ENCODE measurements around the gene LY9. TPM values are rescaled to one million over a fixed set of nuclear protein-coding genes. Genes with fewer than 3 reads are reported as not detected.

Gene LY9
- total RNA-seq, result not detected in 2 replicates

DNA sequence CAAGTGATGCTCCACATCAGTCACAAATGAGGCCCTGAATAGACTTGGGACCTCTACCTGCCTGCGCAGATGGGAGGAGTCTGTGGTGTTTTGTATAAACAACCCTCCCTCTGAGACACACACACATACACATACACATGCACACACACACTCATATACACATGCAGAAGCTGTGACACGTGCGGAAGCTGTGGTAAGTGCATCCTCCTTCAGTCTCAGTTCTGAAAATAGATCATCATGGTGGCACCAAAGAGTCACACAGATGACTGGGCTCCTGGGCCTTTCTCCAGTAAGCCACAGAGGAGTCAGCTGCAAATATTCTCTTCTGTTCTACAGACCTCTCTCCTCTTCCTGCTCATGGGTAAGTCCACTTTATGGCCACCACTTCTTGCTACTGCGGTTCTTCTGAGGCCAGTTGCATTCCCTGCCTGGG, at the start of gene LY9:
Gene LY9 (plus strand): TSS at position 224 of the 433 bp plus-strand sequence. CDS start 14 bp downstream, at position 238.
- DNase-seq (ENCODE audit: low read depth, low spot score), result no peak

- DNase-seq (ENCODE audit: low read depth, low spot score), result no peak
Measured at GRCh38 chr1:160746836-160747500, 49.0 kb upstream of the LY9 start.

DNA sequence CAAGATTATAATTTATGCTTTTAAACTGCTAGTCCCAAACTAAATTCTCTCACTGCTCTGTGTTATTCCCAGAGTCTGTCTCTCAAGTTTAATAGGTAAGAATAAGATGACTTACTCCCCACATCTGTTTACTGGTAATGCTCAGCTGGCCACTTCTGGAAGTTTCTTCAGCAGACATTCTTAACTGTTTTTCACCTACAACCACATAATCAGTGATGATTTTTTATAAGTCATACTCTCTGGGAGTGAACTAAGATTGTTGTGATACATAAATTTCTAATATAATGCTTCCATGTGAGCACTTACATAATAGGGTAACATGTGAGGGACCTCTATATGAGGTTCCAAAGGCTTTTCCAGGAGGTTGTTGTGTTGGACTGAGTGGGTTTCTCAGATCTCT, 48.3 kb upstream of the LY9 start:
- no peak for DNase-seq (ENCODE audit: low read depth, low spot score)

DNA sequence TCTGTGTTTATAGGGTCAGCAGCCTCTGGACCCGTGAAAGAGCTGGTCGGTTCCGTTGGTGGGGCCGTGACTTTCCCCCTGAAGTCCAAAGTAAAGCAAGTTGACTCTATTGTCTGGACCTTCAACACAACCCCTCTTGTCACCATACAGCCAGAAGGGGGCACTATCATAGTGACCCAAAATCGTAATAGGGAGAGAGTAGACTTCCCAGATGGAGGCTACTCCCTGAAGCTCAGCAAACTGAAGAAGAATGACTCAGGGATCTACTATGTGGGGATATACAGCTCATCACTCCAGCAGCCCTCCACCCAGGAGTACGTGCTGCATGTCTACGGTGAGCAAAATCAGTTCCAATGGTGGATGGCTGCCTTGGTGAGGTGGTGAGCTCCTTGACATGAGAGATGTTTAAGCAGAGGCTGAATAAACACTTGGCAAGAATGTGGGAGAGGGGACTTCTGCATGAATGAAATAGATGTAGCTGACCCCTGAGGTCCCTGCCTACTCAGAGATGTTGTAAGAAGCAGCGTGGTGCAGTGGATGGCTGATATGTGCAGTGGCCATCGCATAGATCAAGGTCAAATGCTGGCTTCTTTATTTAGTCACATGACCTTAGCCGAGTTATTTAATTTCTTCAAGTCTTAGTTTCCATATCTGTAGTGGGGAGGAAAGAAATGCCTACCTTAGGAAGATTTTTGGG, 47.6 kb upstream of the LY9 start:
- no peak for DNase-seq (ENCODE audit: low read depth, low spot score)

DNA sequence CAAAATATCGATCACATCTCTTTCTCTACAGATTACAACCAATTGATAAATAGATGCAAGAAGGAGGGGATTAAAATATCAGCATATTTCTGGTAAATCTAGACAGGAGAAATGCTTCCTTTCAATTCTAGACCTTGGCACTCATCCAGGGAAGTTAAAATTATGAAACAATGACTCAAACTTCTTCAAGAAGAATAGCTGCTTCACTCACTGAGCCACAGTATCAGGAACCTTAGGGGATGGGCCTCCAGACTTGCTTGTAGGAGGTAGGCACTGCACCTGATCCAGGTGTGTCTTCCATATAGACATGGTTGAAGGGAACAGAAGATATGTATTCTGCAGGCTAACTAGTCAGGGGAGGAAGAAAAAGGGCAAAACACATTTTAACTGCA, 47.1 kb upstream of the LY9 start:
- DNase-seq (ENCODE audit: low read depth, low spot score), result no peak

DNA sequence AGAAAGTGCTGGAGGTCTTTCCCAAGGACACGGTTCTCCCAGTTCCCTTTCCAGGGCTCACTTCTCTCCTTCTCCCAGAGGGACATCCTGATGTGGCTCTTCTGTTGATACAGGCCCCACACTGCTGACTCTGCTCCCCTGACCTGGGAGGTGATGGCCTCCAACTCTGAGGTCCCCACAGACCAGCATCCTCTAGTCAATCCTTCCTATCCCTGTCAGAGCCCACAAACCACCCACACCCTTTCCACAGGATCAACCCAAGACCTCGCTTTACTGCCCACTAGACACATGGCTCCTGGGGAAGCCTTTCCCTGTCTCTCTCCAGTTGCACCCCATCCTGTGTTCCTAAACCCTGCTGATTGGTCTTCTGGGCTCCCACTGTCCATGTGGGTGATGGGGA, 45.4 kb upstream of the LY9 start:
- no peak for DNase-seq (ENCODE audit: low read depth, low spot score)

- no peak for DNase-seq (ENCODE audit: low read depth, low spot score)
Measured at GRCh38 chr1:160752406-160752805, 43.6 kb upstream of the LY9 start.

DNA sequence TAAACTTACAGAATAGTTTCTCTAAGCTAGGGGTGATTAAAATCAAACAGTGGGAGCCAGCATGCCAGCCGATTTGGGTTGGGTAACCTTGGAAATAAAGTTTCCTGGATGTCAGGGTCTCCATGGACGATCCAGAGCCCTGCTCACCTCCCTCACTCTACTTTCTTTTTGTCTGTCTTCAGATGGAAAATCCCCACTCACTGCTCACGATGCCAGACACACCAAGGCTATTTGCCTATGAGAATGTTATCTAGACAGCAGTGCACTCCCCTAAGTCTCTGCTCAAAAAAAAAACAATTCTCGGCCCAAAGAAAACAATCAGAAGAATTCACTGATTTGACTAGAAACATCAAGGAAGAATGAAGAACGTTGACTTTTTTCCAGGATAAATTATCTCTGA, 43.0 kb upstream of the LY9 start:
- no peak for DNase-seq (ENCODE audit: low read depth, low spot score)

- DNase-seq (ENCODE audit: low read depth, low spot score), result no peak
Measured at GRCh38 chr1:160753594-160753993, 42.4 kb upstream of the LY9 start.

- no peak for DNase-seq (ENCODE audit: low read depth, low spot score)
Measured at GRCh38 chr1:160755461-160755860, 40.5 kb upstream of the LY9 start.

DNA sequence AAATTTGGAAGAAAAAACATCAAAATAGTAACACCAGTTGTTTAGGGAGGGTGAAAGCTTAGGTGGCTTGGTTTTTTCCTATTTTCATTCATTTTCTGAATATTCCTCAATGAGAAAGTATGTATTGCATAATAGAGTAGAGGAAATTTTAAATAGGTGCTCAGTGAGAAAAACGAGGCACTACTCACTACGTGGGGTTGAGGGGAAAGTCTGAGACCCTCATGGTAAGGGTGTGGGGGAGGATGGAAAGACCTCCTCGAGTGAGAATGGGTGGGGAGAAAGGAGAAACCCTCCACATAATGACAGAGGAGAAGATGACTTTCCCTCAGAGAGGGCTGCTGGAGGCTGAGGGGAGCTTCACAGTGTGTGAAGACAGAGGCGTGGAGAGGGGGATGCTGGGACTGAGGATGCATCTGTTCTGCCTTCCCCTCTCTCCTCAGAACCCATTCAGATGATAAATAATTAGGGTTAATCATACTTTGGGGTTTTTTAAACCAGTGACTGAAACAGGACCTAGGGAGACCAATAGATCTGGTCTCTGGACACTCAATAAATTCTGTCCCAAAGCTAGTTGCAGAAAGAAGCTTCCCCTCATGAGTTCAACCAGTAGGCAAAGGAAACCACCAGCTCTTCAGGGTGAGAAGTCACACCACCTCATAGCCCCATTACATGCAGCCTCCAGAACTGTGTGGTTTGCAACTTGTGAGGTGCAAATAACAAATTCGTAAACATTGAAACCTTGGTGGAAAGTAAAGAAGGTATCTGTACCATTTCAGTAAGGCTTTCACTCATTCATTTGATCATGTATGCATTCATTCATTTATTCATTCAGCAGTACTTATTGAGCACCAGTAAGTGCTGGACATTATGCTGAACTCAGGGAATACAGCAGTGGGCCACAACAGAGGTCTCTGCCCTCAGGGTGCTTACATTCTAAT, 39.8 kb upstream of the LY9 start:
- DNase-seq (ENCODE audit: low read depth, low spot score), result no peak

GRCh38 chr1:160756849-160757201, 39.1 kb upstream of the LY9 start:
- no peak for DNase-seq (ENCODE audit: low read depth, low spot score)

GRCh38 chr1:160758521-160758920, 37.5 kb upstream of the LY9 start:
- DNase-seq (ENCODE audit: low read depth, low spot score), result no peak

DNA sequence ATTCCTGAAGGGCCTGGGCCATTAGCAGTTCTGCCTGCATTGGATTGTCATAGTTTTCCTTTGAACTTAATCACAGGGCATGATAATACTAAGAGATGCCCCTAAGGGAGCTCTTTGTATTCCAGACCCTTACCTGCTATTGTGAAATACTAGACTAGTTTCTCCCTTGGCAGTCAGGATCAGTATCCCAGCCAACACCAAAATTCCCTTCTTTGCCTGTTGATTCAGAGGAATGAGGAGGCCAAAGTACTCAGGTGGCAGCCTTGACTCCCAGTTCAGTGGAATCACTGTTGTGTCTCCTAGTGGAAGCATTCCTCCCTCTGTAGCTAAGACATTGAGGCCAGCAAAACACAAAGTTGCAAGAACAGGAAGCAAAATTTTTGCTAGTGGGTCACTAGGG, 36.2 kb upstream of the LY9 start:
- no peak for DNase-seq (ENCODE audit: low read depth, low spot score)

- DNase-seq (ENCODE audit: low read depth, low spot score), result no peak
Measured at GRCh38 chr1:160761046-160761445, 34.9 kb upstream of the LY9 start.

DNA sequence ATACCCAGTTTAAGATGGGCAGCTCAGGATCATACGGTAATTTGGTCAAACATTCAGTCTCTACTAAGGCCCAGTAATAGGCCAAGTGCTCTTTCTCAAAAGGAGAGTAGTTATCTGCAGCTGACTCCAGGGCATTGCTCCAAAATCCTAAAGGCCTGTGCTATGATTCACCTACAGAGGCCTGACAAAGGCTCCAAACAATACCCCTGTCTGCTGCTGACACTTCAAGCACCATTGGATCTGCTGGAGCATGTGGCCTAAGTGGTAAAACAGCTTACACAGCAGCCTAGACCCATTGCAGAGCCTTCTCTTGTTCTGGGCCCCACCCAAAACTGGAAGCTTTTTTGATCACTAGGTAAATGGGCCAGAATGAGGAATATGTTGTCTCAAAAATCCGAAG, 34.1 kb upstream of the LY9 start:
- no peak for DNase-seq (ENCODE audit: low read depth, low spot score)

GRCh38 chr1:160763993-160764392, 32.0 kb upstream of the LY9 start:
- no peak for DNase-seq (ENCODE audit: low read depth, low spot score)

- no peak for DNase-seq (ENCODE audit: low read depth, low spot score)
Measured at GRCh38 chr1:160767395-160768294, 28.3 kb upstream of the LY9 start.

DNA sequence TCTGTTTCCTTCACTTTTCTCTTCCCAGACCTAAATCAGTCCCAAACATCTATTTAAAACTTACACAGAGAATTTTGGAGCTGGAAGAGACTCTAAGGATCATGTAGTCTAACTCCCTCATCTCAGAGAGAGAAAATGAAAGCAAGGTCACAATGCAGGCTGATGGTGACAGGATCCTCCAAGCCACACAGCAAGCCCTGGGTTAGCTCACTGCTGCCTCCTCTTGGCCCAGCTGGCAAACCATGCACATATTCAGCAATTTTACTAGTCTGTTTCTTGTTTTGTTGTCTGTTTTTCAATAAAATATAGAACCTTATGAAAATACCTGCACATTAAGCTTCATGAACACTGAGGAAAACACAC, 27.7 kb upstream of the LY9 start:
- no peak for DNase-seq (ENCODE audit: low read depth, low spot score)

DNA sequence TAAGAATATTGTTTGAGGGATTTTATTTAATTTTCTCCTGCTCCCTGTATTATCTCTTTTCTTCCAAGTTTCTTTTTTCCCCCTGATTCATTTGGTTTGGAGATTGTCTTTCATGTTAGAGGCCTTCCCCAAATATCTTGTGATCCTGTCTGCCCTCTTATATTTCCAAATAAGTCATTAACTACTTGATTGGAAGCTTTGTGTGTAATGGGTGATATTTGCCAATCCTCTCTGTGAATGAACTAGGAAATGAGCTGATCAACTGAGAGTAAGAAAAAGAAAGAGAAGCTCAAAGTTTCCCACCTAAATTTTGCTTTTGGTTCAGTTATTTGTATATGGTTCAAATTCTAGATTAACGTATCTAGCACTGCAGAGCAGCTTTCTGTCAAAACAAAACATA, 23.6 kb upstream of the LY9 start:
- DNase-seq (ENCODE audit: low read depth, low spot score), result no peak

DNA sequence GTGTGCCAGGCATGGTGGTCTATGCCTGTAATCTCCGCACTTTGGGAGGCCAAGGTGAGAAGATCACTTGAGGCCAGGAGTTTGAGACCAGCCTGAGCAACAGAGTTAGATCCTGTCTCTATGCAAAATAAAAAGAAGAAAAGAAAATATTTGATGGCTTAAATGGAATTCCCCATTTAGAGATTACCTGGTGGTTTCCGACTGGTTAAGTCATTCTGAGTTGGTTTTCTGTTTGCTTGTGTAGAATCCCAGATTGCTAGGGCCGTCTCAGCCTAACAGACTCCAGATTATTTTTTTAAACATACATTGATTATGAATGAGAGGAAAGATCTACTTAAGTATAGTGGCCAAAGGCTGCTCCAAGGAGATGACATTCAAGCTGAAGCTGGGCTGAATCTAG, 22.9 kb upstream of the LY9 start:
- DNase-seq (ENCODE audit: low read depth, low spot score), result no peak

Measured in pulmonary artery endothelial cell (primary cell).